Testis (tissue), 3 donors: Measurements from ENCODE around the gene LCK. TPM values are rescaled to one million over a fixed set of nuclear protein-coding genes. Genes with fewer than 3 reads are reported as not detected.

ENCODE experiments used
- DNase-seq: peaks from one replicate; pipeline ENCODE4 v3.0.0-alpha.2; 2019
- H3K27ac ChIP-seq, 2 donors: fragments of 200-600 bp; sonication (generic); one replicate each; pipeline ENCODE4 v1.5.1; 2019
- H3K27me3 ChIP-seq: fragments of 200-600 bp; sonication (generic); one replicate; pipeline ENCODE4 v1.5.1; 2019
- H3K36me3 ChIP-seq: fragments of 200-600 bp; sonication (generic); one replicate; pipeline ENCODE4 v1.5.1; 2017; ENCODE audit warnings: low read depth; ENCODE audit errors: missing control alignments
- H3K4me1 ChIP-seq: fragments of 200-600 bp; sonication (generic); one replicate; pipeline ENCODE4 v1.5.1; 2019
- H3K4me3 ChIP-seq, 2 donors: fragments of 200-600 bp; sonication (generic); one replicate each; pipeline ENCODE4 v1.5.1; 2017 to 2019
- H3K9me3 ChIP-seq: fragments of 200-600 bp; sonication (generic); one replicate; pipeline ENCODE4 v1.5.1; 2017
- CTCF ChIP-seq, 3 experiments: fragments of 450-650 bp in 2 of 3; fragments of 200-600 bp in 1 of 3; sonication (generic) in 1 of 3; IDR thresholded peaks; one replicate each; pipeline ENCODE4 v1.5.1; 2016 to 2019; ENCODE audit warnings: antibody characterized with exemption in 3 of 3, mild to moderate bottlenecking in 2 of 3, moderate library complexity in 1 of 3
- POLR2A ChIP-seq: fragments of 450-650 bp; IDR thresholded peaks from one replicate; pipeline ENCODE4 v1.6.1; 2017; ENCODE audit warnings: antibody characterized with exemption, mild to moderate bottlenecking, moderate library complexity
- whole genome bisulfite sequencing, 2 donors: methylation state at CpG; one replicate each; pipeline ENCODE4 v1.1.5; 2018; 5-methylcytosine and 5-hydroxymethylcytosine counted together
- intact Hi-C: fragments of 100-400 bp; cut with DNase I; formaldehyde crosslinking; loops from one replicate; pipeline ENCODE4 v1.15.1; 2023; ENCODE audit warnings: low total_unique reads
- polyA plus RNA-seq: library from polyadenylated mRNA; stranded (reverse); fragments of 350-450 nt; fragmentation: Illumina TruSeq; extraction: RNeasy Lipid Tissue Mini Kit (QIAGEN cat#74804); gene quantifications from one replicate; pipeline ENCODE4 v1.2.3, GENCODE V29; 2014; ENCODE audit warnings: low read depth, low replicate concordance; ENCODE audit not compliant: insufficient read depth
- total RNA-seq, 2 donors: library from RNA; depleted of rRNA; stranded (reverse); fragments of >200 nt; gene quantifications; one replicate each; pipeline ENCODE4 v1.2.3, GENCODE V29; 2016

Gene LCK
- total and polyA plus RNA-seq, 3 donors from 2014 or later, result 0.79 to 4.3 (median 3.2) TPM

GRCh38 chr1:32263744-32264143 lies 12.7 kb downstream of the LCK start:
- WGBS, 2 donors, result 89 to 93% methylated on average over 4 of the region's 4 CpGs
- TF ChIP-seq CTCF (IDR thresholded peaks at IDR 0.05) (no peak), POLR2A (no peak)
- no peak for DNase-seq
- no peaks in the 10 kb centered on the region for H3K36me3 ChIP-seq
- no peaks in the 10 kb centered on the region for H3K4me1 ChIP-seq
- H3K27ac ChIP-seq, result no peak overlapping the region
- no peaks in the 10 kb centered on the region for H3K27me3 ChIP-seq
- H3K4me3 ChIP-seq, result no peak overlapping the region
- intact Hi-C loops, result no loop called here
- H3K9me3 ChIP-seq, result no peaks in the 10 kb centered on the region

DNA sequence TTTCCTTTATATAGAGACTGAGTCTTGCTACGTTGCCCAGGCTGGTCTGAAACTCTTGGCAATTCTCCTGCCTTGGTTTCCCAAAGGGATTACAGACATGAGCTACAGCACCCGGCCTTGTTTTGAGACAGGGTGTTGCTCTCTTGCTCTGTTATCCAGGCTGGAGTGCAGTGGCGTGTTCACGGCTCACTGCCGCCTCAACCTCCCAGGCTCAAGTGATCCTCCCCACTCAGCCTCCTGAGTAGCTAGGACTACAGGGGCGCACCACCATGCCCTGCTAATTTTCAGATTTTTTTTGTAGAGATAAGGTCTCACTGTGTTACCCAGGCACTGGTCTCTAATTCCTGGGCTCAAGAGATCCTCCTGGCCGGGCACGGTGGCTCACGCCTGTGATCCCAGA lies 14.8 kb downstream of the LCK start:
- WGBS, 2 donors, result 93 to 95% methylated on average over 9 of the region's 9 CpGs
- H3K4me1 ChIP-seq, result no peaks in the 10 kb centered on the region
- TF ChIP-seq POLR2A (no peak), CTCF (IDR thresholded peaks at IDR 0.05) (no peak)
- no peak overlapping the region for H3K27ac ChIP-seq
- no peak overlapping the region for H3K4me3 ChIP-seq
- H3K36me3 ChIP-seq, result no peaks in the 10 kb centered on the region
- no peaks in the 10 kb centered on the region for H3K9me3 ChIP-seq
- no peak for DNase-seq
- no peaks in the 10 kb centered on the region for H3K27me3 ChIP-seq
- intact Hi-C loops, result no loop called here

- H3K4me3 ChIP-seq, result no peak overlapping the region
- no peaks in the 10 kb centered on the region for H3K9me3 ChIP-seq
- no peaks in the 10 kb centered on the region for H3K4me1 ChIP-seq
- H3K27ac ChIP-seq, result no peak overlapping the region
- TF ChIP-seq CTCF (IDR thresholded peaks at IDR 0.05) (no peak), POLR2A (no peak)
- WGBS, 2 donors, result 71 to 80% methylated on average over 7 of the region's 7 CpGs
- intact Hi-C loops, result no loop called here
- DNase-seq, result no peak
- H3K27me3 ChIP-seq, result no peaks in the 10 kb centered on the region
- H3K36me3 ChIP-seq, result no peaks in the 10 kb centered on the region
Observed at GRCh38 chr1:32266921-32267591, 16.0 kb downstream of the LCK start.

- intact Hi-C loops, result no loop called here
- no peak overlapping the region for H3K4me3 ChIP-seq
- no peak for DNase-seq
- no peaks in the 10 kb centered on the region for H3K36me3 ChIP-seq
- no peak overlapping the region for H3K27ac ChIP-seq
- no peak for TF ChIP-seq CTCF (IDR thresholded peaks at IDR 0.05)
- H3K27me3 ChIP-seq, result no peaks in the 10 kb centered on the region
- H3K4me1 ChIP-seq, result no peaks in the 10 kb centered on the region
- no peaks in the 10 kb centered on the region for H3K9me3 ChIP-seq
Observed at GRCh38 chr1:32269744-32270143, 18.7 kb downstream of the LCK start.
